HG03196 (cell line): Measurements from ENCODE around the gene TMA7.

ENCODE experiments used
- ATAC-seq: cut with Tn5 transposase; IDR thresholded peaks from one replicate; pipeline ENCODE4 v1.9.1; 2021; ENCODE audit not compliant: unreplicated experiment

Gene TMA7

DNA sequence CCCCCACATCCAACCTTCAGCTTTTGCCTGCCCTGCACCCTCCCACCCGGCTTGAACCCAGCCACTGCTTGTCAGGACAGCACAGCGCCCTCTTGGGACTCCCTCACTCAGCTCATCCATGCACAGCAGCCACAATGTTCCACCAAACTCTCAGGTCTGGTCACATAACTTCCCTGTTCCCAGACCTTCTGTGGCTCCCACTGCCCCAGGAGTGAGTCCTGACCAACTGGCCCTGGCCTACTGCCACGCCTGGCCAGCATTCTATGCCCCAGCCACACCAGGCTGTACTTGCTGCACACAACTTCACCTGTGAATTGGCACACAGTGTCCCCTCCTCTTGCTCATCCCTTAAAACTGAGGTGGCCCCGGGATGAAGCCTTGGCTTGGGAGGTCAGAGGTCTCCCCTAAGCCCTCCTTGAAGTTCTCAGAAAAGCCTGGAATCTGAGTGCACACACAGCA is 31.2 kb upstream of the TMA7 start:
- no peak for ATAC-seq

DNA sequence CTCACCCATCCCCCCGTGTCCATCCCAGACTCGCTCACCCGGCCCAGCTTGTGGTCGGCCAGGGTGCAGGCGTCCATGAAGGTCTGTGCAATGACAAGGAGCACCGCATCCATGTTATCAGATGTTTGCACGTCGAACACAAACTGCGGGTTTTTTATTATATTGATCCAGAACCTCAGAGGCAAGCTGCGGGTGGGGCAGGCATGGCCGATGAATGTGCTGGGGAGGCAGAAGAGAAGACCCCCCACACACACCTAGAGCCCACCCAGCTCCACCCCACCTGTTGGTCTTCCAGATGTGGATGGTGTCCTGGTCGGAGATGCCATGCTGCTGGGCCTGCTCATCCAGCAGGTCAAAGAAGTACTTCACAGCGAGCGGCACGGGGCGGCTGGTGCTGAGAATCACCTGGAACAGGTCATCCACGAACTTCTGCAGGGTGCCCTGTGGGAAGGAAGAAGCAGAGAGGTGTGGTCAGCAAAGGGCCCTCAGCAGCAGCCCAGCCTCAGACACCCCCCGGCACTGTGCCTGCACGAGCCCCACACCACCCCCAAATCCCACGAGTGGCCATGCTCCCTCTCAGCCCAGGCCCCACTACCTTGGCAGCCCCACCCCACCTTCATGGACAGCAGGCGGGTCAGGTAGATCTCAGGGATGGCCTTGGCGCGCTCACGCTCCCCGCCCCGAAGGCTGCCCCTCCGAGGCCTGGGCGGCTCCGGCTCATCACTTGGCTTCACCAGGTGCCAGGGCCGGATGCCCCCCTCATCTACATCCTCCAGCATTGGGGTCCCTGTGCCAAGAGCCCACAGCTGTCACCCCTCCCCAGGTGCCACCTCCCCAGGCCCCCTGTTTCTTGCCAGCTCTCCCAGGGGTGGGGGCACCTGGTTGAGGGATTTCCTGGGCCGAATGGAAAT is 30.5 kb upstream of the TMA7 start:
- no peak for ATAC-seq

DNA sequence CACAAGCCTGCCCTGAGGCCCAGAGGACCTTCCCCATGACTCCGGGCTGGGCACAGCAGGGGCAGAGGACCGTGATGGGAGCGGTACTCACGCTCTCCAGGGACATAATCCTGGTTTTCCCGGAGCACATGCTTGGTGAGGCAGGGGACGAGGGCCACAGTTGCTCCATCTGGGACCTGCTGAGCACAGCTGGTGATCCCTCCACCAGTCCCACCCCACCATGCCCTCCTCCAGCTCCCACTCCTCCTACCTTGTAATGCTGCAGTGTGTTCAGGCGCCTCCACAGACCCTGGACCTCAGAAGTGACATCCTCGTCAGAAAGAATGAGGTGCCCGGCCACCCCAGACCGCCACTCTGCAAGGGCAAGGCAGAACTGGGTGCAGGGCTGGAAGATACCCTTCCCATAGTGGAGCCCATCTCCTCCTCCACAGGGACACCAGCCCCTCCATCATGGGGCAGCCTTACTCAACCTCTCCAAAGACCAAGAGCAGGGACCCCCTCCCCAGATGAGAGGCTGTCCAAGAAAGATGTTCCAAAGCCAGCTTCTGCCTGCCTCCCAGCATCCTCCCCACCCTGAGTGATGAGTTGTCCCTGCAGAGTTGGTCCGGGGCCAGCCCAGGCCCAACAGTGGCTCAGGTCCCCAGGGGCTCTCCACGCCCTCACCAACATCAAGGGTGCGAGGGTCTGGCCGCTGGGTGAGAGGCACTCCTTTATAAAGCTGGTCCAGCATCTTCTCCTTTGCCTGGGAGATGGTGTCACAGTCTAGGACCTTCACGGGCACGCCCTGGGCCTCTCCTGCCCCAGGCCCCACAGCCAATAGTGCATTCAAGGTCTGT is 29.6 kb upstream of the TMA7 start:
- no peak for ATAC-seq

DNA sequence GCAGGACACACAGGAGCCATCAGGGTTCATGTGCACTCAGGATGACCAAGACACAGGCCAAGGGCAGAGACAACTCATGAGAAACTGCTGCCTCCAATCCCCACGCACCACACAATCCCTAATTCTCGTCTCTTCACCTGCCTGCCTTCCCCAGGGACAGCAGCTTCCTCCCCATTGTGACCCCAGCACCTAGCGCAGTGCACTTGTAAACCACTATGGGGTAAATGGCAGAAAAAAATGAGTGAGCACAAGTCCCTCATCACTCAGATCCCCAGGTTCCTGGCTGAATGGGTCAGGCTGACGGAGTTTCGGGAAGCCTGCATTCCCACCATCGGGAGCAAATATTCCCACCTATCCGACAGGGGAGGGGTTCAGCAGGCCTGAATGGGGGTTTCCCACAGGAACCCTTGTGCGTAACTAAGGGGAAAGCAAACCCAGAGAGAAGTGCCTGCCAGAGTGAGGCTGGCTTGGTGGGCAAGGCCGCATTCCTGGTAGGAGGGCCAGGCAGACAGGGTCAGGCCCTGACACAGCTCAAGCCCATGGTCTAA is 28.9 kb upstream of the TMA7 start:
- ATAC-seq = no peak

DNA sequence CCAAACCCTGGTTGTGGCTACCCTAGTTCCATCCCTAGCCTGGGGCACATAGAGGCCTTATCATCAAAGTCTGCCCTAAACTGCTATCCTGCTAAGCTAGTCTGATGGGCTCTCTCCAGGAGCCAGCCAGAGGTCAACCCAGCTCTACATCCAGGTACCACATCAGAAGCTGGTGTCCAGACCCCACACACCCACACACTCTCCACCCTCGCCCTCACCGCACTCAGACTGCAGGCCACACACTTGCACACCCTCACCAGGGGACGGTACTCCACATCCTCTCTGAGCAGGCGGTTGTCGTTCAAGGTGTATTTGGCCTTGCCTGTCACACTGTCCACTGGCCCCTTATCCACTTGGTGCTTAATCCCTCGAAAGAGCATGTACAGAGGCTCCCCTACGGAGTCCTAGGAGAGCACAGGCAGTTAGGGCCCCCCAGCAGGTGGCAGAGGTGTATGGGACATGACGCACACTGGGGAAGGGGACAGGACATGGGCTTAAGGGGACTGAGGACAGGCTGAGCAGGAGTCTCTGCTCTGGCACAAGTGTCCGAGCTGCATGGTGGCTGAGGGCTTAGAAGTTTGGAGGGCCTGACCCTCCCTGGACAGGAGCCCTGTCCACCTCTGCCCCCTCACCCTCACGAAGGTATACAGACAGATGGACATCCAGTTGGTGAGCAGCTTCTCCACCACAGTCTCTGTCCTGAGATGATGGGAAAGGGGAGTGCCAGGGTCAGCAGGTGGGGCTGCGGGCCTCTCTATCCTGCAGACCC is 28.3 kb upstream of the TMA7 start:
- ATAC-seq = no peak

DNA sequence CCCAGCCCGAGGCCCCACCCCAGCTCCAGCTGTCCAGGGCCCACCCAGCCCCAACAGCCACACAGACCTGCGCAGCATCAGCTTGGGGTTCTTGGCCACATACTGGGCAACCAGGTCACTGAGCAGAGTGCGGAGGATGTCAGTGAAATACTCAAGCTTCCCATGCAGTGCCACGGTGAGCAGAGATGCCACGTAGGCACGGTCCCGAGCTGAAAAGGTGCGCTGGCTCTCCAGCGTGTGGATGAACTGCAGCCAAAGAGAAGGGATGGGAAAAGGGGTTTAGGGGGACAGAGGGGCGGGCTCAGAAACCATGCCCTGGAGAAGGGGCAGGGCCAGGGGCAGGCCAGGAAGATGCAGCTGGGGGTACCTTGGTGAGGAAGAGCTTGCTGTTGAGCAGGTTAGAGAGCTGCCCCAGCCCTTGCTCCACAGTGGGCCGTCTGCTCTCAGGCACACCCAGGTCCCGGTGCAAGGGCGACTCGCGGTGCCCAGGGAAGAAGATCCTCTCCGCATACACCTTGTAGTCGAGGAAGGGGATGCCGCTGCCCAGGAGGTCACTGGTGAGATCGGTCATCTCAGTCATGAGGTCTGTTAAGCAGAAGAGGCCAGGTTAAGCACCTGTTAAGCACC is 27.6 kb upstream of the TMA7 start:
- ATAC-seq = no peak

DNA sequence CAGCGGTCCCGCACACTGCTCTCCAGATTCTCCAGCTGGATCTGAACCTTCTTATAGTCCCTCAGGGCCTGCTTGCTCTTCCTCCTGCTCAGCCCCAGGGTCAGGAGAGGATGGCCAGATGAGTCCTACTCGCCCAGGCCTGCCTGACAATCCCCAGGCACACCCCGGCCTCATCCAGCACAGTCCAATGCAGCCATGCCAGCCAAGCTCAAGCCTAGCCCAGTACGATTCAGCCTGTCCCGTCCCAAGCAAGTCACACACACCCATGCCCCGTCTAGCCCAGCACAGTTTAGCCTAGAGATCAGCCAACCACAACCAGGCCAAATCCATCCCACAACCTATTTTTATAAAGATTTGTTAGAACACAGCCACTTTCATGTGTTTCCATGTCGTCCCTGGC is 27.0 kb upstream of the TMA7 start:
- ATAC-seq = no peak

DNA sequence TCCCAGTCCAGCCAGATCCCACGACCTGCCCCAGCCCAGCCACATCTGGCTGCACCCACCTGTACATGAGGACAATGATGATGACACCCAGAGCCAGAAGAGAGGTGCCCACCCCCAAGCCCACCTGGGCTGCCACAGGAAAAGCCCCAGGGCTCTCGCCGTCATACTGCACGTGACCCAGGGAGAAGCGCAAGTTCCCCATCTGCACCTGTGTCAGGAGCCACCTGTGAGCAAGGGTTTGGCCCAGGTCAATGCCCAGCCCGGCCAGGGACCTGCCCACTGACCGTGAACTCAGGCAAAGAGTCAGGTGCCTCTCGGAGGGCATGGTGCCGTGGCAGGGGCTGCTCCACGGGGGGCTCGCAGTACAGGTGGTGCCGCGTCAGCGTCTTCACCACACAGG is 26.4 kb upstream of the TMA7 start:
- ATAC-seq = no peak

DNA sequence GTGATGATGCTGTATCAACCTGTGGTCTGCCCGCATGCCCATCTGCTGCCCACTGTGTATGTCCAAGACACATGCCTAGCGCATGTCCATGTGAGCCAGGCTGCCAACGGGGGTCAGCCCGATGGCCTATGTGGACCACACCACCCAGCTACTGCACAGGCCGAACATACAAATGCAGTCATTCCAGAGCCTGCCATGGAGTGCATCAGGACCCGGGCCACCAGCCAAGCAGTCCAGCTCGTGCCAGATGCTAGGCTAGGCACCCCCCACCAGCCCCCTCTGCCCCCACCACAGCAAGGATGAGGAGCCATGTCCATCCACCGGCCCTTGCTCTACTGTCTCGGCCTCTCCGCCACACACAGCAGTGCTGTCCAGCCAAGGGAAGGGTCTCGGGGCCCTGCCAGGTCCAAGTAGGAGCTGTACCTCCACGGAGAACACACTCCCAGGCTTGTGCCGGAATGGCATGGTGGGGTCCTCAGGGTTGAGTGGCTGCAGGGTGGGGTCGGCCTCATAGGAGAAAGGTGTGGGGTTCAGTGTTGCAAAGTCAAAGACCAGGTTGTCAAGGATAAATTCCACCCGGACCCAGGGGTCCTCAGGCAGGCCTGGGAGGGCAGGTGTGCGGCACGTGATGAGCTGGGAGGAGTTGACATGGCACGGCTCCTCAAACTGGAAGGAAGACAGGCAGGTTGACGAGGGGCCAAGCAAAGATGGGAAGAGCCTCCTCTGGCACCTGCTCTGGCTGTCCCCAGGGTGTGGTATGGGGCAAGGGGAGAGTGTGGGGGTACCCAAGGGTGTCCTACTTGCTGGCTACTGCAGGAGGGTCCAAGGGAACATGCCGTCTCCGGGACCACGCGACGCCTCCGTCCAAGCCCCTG is 25.4 kb upstream of the TMA7 start:
- ATAC-seq = no peak

DNA sequence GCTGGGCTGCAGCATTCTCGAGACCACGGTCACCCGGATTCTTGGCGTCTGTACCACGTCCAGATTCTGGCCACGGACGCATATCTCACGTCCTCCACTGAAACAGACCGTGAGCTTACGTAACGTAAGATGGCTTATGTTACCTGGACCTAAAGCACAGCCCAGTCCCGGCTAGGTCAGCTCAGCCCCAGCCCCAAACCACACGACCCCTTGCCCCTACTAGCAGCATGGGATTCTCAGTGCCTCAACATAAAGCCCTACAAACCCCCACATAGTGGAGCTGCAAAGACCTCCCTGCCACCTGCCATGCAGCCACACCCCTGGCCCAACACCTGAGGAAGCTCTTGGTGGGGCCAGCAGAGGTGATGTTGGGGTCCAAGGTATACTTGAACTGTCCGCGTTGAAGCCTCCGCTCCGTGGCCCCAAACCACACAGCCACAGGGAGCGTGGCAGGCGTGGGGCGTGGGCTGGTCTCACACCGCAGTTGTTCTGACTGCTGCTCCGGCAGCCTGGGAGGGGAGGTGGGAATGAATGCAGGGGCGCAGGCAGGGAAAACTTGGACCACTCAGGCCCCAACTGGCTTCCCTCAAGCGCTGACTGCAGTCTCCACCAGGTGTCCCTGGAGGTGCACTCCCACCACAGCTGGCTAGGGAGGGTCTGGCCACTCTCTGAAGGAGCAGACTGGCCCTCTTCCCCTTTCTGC is 24.7 kb upstream of the TMA7 start:
- no peak for ATAC-seq

DNA sequence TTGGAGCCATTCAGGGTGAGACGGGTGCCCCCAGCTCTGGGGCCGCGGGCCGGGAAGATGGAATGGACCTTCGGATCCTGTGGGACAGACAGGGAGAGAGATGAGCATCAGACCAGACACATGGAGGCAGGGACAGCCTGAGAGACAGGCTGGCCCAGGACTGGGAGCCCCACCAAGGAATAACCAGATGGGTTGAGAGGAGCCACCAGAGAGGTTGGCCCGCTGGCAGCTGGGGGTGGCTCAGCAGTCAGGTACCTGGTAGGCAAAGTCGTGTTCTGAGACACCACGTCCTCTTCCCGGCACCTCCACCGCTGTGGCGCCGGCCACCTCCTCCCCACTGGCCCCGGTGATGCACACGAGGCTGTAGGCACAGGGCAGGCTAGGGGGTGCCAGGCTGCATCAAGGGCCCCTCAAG is 24.0 kb upstream of the TMA7 start:
- no peak for ATAC-seq

DNA sequence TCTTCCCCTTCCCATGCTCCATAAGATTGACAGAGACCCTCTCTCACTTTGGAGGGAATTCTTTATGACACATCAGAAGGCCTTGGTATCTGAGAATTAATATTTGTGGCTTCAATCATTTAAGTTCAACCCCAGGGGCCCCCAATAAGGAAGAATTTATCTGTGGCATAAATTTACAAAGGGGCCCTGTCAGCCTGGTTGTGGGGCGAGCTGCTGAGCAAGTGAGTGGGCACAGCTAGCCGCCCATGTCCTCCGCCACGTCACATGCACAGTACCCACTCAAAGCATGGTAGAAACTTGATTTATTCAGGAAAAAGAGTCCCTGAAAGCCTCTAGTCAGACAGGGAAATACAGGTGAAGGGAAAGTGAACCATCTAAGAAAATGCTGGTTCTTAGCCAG is 23.5 kb upstream of the TMA7 start:
- ATAC-seq = no peak

DNA sequence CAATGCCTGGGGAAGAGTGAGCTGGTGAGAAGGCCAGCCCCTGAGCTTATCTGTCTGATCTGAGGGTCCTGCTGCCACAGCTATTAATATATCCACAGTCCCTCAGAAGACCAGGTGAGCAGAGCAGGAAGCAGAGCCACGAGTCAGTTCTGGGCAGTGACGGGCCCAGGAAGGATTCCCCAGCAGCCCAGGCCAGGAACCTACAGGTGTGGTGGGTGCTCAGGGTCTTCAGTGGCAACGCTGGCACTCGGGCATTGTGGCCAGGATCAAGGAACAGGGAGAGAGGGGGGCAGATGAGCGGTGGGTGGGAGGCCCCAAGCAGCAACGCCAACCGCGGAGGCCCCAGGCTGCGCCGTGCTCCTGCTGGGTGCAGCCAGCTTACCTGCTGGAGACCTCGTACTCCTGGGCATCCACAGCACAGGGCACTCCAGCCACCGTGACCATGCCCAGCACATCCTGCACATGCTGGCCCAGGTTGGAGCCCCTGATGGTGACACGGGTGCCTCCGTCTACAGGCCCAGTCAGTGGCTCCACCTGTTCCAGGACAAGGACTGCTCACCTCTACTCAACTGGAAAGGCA is 22.4 kb upstream of the TMA7 start:
- ATAC-seq = no peak

DNA sequence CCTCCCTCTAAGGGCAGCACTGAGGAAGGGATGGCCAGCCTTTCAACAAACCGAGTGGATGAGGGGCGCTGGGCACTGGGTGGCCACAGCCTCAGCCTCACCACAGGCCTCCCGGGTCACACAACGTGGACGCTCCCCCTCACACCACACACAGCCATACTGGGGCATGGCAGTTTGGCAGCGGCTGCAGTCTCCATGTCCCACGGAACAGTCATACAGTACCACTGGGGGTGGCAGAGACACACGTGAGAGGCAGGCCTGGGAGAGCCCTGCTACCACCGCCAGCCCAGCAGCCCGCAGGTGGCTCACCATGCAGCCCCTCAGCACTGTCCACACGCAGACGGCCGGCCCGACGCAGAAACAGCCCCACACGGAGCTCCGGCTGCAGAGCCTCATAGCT is 21.9 kb upstream of the TMA7 start:
- ATAC-seq = no peak

DNA sequence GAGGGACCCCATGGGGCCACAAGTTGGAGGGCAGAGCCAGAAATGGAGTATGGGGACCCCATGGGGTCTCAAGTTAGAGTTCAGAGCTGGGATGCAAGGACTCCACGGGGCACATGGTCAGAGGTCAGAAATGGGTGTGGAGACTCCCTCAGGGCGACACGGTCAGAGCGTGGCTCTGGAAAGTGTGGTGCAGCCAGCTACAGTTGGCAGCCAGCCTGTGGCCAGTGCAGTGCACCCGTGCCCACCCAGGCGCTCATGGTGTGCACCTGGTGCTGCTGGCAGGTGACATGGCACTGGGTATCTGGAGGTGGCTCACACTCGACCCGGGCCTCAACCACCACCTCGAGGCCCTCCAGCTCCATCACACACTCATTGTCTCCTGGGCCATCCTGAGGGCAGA is 21.4 kb upstream of the TMA7 start:
- ATAC-seq = no peak

DNA sequence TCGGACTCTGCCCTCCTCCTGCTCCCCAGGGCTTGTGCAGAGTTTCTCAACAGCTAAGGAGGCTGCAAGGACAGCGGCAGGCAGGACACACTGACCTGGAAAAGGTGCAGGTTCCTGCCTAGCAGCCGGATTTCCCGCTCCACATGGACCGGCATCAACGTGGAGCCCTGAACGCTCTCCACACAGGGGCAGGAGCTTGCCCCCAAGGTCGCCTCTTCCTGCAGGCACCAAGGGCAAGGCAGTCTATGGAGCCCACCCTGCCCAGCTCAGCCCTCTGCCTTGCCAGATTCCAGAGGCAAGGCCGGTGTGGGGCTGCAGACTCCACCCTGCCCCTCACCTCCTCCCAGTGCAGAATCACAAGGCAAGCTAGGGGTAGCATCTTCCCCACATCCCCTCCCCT is 20.9 kb upstream of the TMA7 start:
- no peak for ATAC-seq

DNA sequence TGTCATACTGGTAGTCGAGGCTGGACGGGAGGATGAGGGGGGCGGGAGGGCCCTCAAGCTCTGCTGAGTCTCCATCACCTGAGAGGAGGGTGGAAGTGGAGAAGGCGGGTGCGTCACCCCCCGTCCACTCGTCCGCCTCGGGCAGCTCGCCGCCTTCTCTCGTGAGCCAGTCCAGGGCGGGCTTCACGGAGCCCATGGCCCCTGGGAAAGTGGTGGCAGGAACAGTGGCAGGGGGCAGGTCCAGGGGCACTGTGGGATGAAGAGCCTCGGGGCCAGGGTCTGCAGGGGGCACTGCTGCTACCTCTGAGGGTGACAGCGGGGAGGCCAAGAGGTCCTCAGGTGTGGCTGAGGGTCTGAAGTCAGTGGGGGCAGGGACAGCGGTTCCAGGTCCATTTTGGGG is 20.5 kb upstream of the TMA7 start:
- ATAC-seq = no peak

DNA sequence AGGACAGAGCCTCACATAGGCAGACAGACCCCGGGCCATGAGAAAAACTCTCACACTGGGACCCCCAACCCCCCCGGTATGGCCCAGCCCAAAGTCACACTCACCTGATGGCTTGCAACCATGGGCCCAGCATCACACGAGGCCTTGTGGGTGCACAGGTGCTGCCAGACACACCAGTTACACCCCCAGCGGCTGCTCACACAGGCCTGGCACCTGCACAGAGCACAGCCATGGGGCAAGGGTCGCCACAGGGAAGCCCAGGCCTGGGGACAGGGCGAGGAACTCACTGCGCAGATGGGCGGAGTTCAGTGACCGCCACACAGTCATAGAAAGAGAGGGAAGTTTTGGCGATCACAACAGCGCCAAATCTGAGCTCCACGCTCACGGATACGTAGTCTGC is 19.5 kb upstream of the TMA7 start:
- ATAC-seq = no peak

DNA sequence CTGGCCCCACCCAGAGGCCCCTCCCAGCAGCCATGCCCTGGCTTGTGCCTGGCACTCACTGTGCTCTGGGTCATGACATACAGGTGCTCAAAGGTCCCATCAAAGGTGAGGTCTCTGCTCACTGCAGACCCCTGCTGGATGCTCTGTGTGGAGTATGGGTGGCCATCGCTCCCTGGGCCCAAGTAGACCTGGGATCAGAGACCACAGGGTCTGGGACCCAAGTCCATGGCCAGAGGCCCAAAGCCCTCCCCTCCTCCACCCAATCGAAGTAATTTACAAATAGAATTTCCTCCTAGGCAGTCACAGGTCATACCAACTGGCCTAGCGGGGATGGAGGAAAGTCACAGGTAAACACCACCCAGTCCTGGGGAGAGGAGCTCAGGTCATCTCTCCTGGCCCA is 17.8 kb upstream of the TMA7 start:
- no peak for ATAC-seq
